H1 (cell line): ENCODE measurements around the gene GPHB5. TPM values are rescaled to one million over a fixed set of nuclear protein-coding genes. Genes with fewer than 3 reads are reported as not detected.

Experiments used
- CBX8 ChIP-seq: fragments of 300-800, 300-1000 bp; sonication (generic); IDR thresholded peaks from 2 replicates; pipeline ENCODE4 v1.7.1; 2016; ENCODE audit warnings: low read depth, low read length, borderline replicate concordance
- CHD2 ChIP-seq: IDR thresholded peaks from 2 replicates; pipeline ENCODE4 v1.6.1; 2012; ENCODE audit warnings: low read length, improper control_type of control experiment
- EZH2 ChIP-seq: fragments of 200-600 bp; sonication (generic); IDR thresholded peaks from 2 replicates; pipeline ENCODE4 v1.7.1; 2012; ENCODE audit warnings: low read depth, mild to moderate bottlenecking, moderate library complexity, low read length, inconsistent platforms; ENCODE audit not compliant: severe bottlenecking
- JUND ChIP-seq: IDR thresholded peaks from 2 replicates; pipeline ENCODE4 v1.6.1; 2011; ENCODE audit warnings: mild to moderate bottlenecking, improper control_type of control experiment, low read length
- POU5F1 ChIP-seq: IDR thresholded peaks from 2 replicates; pipeline ENCODE4 v1.6.1; 2011; ENCODE audit warnings: low read depth, mild to moderate bottlenecking, low read length, moderate library complexity
- TBP ChIP-seq: IDR thresholded peaks from 2 replicates; pipeline ENCODE4 v1.6.1; 2011; ENCODE audit warnings: low read depth, low read length, improper control_type of control experiment
- polyA plus RNA-seq, 7 experiments: library from polyadenylated mRNA; depleted of rRNA in 3 of 7; stranded (reverse) in 5 of 7; unstranded in 2 of 7; fragments of >200 nt in 5 of 7; fragments of 200-250 nt in 2 of 7; gene quantifications; 1 replicate in 5 of 7; 2 replicates in 1 of 7; 4 replicates in 1 of 7; pipeline versions ENCODE4 v1.2.1 to v1.2.3, GENCODE V29; 2011 to 2013; ENCODE audit warnings: missing spikeins in 2 of 7, mixed read lengths in 2 of 7
- total RNA-seq: library from RNA; stranded (reverse); fragmentation: NEBNext Ultra II Directional; extraction: Animal tissue kit (Norgen Biotek cat#: 25700); gene quantifications from 2 replicates; pipeline ENCODE4 v1.2.1, GENCODE V29; 2021

GPHB5 gene
- total and polyA plus RNA-seq, 2 of the 8 experiments (the other 6 are each of a cell fraction or from before 2014, with no cell fraction given): not detected

GRCh38 chr14:63273129-63273528, 45.6 kb downstream of the GPHB5 start (continued):
- TF ChIP-seq POU5F1 (no peak), CHD2 (no peak), TBP (no peak), CBX8 (no peak), JUND (no peak), EZH2 (no peak)
